Stimulated activated effector memory CD8-positive, alpha-beta T cell treated with anti-CD3 and anti-CD28 coated beads, Interleukin-12 subunit alpha, Interleukin-12 subunit beta, amount 100 ng/mL, for 72 hours (primary cell): ENCODE results near the gene KDM4B.

Experiments
- ATAC-seq: fragments of 150-1000 bp; cut with Tn5 transposase; 2 replicates; pipeline ENCODE4 v1.10.0; 2021
- DNase-seq, 2 donors: peaks; one replicate each; pipeline ENCODE4 v3.0.0; 2021 to 2022; ENCODE audit warnings: low spot score in 2 of 2
- H3K27ac Mint-ChIP-seq: one replicate; pipeline ENCODE4 v1.8.0; 2022; ENCODE audit warnings: mild to moderate bottlenecking, mixed read lengths
- H3K36me3 Mint-ChIP-seq: one replicate; pipeline ENCODE4 v1.8.0; 2022; ENCODE audit warnings: mild to moderate bottlenecking, mixed read lengths
- H3K4me1 Mint-ChIP-seq: one replicate; pipeline ENCODE4 v1.8.0; 2022; ENCODE audit warnings: mixed read lengths
- H3K4me3 Mint-ChIP-seq: one replicate; pipeline ENCODE4 v1.8.0; 2022; ENCODE audit warnings: mild to moderate bottlenecking, mixed read lengths
- H3K9me3 Mint-ChIP-seq: one replicate; pipeline ENCODE4 v1.8.0; 2022; ENCODE audit warnings: mixed read lengths

KDM4B gene

GRCh38 chr19:5065663-5066093, 96.8 kb downstream of the KDM4B start:
- Mint-ChIP-seq H3K27ac (no peak overlapping the region), H3K9me3 (peaks cover 6% of the 10 kb centered on the region), H3K36me3 (peaks cover 35% of the 10 kb centered on the region), H3K4me1 (peaks cover 9% of the 10 kb centered on the region), H3K4me3 (no peak overlapping the region)
- no peak for ATAC-seq
- DNase-seq, result no peak

DNA sequence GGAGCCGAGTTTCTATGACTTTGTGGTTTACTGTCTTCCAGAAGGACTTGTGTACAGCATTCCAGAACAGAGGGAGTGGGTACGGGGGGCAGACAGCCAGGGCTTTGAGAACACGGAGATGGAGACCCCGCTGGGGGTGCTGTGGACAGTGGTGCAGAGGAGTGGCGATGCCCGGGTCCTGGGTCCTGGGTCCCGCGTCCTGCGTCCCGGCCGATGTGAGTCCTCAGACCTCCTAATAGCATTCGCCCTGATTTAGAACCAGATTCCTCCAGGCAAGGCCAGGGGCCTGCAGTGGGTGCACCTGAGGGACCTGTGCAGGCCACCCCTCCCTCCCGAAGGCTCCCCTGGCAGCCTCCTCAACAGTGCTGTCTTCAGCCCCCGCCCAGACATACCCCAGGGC, 97.9 kb downstream of the KDM4B start:
- Mint-ChIP-seq H3K27ac (no peak overlapping the region), H3K36me3 (peaks cover 30% of the 10 kb centered on the region), H3K9me3 (peaks cover 3% of the 10 kb centered on the region), H3K4me3 (no peak overlapping the region), H3K4me1 (peaks cover 17% of the 10 kb centered on the region)
- ATAC-seq (no peak), DNase-seq (no peak)

- no peaks in the 10 kb centered on the region for H3K9me3 Mint-ChIP-seq
- no peak overlapping the region for H3K4me3 Mint-ChIP-seq
- H3K36me3 Mint-ChIP-seq, result peaks cover 21% of the 10 kb centered on the region
- no peak overlapping the region for H3K27ac Mint-ChIP-seq
- peaks cover 18% of the 10 kb centered on the region for H3K4me1 Mint-ChIP-seq
- ATAC-seq, result no peak
- DNase-seq, result no peak
These were observed 98.8 kb downstream of the KDM4B start for GRCh38 chr19:5067678-5068077.

DNA sequence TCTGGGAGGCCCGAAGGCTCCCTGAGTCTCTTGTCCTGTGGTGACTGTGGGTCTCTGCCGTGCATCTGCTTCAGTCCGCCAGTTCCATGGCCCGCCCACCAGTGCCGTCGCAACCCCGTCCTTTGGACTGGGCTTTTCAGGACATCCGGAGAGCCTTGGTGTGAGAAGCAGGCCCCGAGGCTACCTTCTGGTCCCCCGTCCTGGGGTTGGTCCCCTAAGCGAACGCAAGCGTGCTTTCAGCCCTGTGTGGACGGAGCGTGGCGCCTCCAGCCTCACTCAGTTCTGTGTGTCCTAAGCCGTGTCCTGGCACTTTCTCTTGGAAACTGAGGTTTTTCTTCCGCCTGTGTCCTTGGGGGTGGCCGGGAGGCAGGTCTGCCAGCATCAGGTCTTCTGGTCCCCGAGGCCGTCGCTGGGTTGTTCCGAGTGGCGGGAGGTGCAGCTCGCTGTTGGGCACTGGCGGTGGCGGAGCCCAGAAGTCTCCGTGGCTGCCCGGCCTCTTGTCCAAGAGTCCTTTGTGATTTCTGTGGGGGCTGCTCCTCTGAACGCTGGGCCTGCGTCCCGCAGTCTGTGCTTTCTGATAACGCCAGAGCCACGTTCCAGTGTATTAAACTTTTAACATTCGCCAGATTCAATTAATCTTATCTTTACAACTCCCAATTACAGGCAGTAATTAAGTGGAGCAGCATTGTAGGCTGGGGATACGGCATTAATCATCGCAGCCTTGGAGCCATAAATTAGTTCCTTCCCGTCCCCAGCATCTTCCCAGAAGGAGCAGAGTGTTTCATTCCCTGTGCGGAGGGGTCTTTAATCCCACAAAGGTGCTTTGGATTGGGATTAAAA, 99.5 kb downstream of the KDM4B start:
- no peak for DNase-seq

DNA sequence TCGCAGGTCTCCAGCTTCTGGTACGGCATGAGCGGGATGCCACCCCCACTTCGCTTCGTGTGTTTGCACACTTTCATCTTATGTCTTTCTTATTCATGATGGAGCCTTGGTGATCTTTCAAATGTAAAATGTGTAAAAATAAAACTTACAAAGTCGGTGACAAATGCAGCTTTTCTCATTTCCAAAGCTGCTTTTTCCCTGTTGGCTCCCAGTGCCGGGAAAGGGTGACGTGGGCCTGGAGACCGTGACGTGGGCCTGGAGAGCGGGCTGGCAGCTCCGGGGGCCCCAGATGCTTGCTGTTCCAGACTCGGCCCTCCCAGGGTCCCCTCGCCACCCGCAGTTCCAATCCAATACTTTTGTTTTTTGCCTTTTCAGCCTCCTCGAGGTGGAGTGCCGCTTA, 101.4 kb downstream of the KDM4B start:
- H3K4me3 Mint-ChIP-seq, result no peak overlapping the region
- peaks cover 42% of the 10 kb centered on the region for H3K4me1 Mint-ChIP-seq
- no peak overlapping the region for H3K27ac Mint-ChIP-seq
- no peak for ATAC-seq
- H3K36me3 Mint-ChIP-seq, result peaks cover 26% of the 10 kb centered on the region
- no peak for DNase-seq
- no peaks in the 10 kb centered on the region for H3K9me3 Mint-ChIP-seq

More for the DNA sequence above, 99.5 kb downstream of the KDM4B start:
- Mint-ChIP-seq H3K4me1 (peaks cover 23% of the 10 kb centered on the region), H3K27ac (no peak overlapping the region), H3K36me3 (peaks cover 20% of the 10 kb centered on the region), H3K9me3 (no peaks in the 10 kb centered on the region), H3K4me3 (no peak overlapping the region)
- no peak for ATAC-seq

DNA sequence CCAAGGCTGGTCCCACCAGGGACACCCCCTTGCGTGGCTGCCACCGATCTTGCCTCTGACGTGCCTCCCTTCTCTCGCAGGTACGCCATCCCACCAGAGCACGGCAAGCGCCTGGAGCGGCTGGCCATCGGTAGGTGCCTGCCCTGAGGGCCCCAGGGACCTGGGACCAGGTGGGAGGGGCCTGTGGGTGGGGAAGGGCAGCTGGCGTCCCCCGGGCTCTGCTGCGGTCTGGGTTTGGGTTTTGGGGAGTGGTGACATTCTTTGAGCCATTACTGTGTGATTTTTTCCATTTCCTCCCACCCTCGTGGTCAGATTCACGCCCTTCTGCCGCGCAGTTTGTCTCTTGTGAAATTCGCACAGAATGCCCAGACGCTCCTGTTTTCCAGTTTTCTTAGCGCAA, 102.0 kb downstream of the KDM4B start:
- ATAC-seq, result no peak
- peaks cover 45% of the 10 kb centered on the region for H3K4me1 Mint-ChIP-seq
- no peak overlapping the region for H3K4me3 Mint-ChIP-seq
- DNase-seq, result no peak
- H3K9me3 Mint-ChIP-seq, result no peaks in the 10 kb centered on the region
- H3K27ac Mint-ChIP-seq, result no peak overlapping the region
- H3K36me3 Mint-ChIP-seq, result peaks cover 26% of the 10 kb centered on the region

GRCh38 chr19:5071579-5071978, 102.7 kb downstream of the KDM4B start:
- DNase-seq (no peak), ATAC-seq (no peak)
- no peaks in the 10 kb centered on the region for H3K9me3 Mint-ChIP-seq
- H3K36me3 Mint-ChIP-seq, result peaks cover 26% of the 10 kb centered on the region
- no peak overlapping the region for H3K27ac Mint-ChIP-seq
- H3K4me3 Mint-ChIP-seq, result no peak overlapping the region
- peaks cover 47% of the 10 kb centered on the region for H3K4me1 Mint-ChIP-seq

GRCh38 chr19:5072115-5072514, 103.2 kb downstream of the KDM4B start:
- Mint-ChIP-seq H3K27ac (no peak overlapping the region), H3K9me3 (no peaks in the 10 kb centered on the region)

DNA sequence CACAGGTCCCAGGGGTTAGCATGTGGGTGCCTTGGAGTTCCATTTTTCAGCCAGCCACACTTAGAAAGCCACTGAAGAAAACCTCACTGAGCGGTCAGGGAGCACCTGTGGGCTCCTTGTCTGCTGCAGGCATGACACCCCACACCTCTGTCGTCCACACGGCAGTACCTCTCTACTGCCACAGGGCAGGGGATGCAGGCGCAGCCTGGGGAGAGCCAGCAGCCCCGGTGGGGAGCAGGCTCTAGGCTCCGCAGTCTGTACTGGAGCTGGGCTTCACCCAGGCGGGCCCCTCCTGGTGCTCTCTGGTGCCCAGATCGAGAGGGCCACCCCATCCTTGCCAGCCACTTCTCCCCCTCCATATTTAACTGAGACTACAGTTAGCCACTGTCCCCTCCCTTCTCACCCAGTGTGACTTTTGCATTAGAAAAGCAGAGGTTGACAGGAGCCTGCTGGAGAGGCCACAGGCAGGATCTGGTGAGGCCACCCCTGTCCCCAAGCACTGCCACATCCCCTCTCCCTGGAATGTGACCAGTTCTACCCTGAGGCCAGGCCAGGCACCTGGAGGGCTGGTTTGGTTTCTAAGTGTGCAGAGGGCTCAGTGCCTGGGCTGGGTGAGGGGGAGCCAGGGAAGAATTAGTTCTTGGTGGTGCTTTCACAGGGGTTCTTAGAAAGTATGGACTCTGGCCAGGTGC, 104.4 kb downstream of the KDM4B start:
- no peak overlapping the region for H3K4me3 Mint-ChIP-seq
- H3K27ac Mint-ChIP-seq, result peak overlapping the region; percentile 9
- ATAC-seq (no peak), DNase-seq (no peak)
- H3K36me3 Mint-ChIP-seq, result peaks cover 18% of the 10 kb centered on the region
- peaks cover 43% of the 10 kb centered on the region for H3K4me1 Mint-ChIP-seq
- no peaks in the 10 kb centered on the region for H3K9me3 Mint-ChIP-seq

More at GRCh38 chr19:5072115-5072514, 103.2 kb downstream of the KDM4B start:
- peaks cover 48% of the 10 kb centered on the region for H3K4me1 Mint-ChIP-seq
- H3K4me3 Mint-ChIP-seq, result no peak overlapping the region
- ATAC-seq, result no peak
- DNase-seq, result no peak
- peaks cover 22% of the 10 kb centered on the region for H3K36me3 Mint-ChIP-seq

DNA sequence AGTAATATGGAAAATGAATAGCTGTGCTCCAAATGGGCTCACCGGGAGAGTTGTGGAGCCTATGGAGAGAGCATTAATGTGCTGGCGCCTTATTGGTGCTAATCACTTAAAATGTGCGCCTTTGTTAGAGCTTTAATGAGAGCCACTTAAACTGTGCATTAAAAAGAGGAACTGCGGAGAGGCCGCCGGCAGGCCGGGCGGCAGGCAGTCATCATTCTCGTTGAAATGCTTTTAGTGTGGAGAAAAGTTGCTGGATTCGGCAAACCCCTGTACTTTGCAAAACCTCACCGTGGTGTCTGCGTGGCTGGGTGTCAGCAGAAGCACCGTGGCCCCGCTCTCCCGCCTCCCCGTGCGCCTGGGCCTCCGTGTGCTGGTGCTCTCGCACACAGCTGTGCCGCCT, 105.5 kb downstream of the KDM4B start:
- peak overlapping the region; percentile 50 for H3K27ac Mint-ChIP-seq
- DNase-seq (no peak), ATAC-seq (no peak)
- H3K36me3 Mint-ChIP-seq, result peaks cover 24% of the 10 kb centered on the region
- H3K9me3 Mint-ChIP-seq, result no peaks in the 10 kb centered on the region
- H3K4me1 Mint-ChIP-seq, result peaks cover 43% of the 10 kb centered on the region
- H3K4me3 Mint-ChIP-seq, result peak overlapping the region; percentile 10

DNA sequence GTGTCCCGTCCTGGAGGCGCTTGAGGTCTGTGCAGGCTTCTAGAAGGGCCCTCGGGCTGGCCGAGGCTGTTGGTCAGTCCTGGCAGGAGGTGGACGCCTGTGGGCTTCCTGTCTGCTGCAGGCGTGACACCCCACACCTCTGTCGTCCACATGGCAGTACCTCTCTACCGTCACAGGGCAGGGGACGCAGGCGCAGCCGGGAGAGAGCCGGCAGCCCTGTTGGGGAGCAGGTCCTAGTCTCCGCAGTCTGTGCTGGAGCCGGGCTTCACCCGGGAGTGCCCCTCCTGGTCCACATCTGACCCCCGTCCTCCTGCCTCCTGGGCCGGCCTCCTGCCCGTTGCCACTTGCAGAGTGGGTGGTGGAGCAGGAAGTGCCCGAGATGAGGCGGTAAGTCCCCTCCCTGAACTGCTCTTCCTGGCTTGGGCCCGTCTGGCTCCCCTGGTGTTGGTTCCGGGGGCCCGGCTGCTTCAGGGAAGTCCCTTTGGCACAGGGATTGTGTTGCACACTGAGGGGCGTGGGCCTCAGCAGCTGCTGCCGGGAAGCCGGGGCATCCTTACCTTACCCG, 106.0 kb downstream of the KDM4B start:
- Mint-ChIP-seq H3K27ac (peak overlapping the region; percentile 50), H3K36me3 (peaks cover 29% of the 10 kb centered on the region), H3K4me1 (peaks cover 43% of the 10 kb centered on the region), H3K9me3 (no peaks in the 10 kb centered on the region), H3K4me3 (peak overlapping the region; percentile 10)
- no peak for DNase-seq
- ATAC-seq, result no peak

DNA sequence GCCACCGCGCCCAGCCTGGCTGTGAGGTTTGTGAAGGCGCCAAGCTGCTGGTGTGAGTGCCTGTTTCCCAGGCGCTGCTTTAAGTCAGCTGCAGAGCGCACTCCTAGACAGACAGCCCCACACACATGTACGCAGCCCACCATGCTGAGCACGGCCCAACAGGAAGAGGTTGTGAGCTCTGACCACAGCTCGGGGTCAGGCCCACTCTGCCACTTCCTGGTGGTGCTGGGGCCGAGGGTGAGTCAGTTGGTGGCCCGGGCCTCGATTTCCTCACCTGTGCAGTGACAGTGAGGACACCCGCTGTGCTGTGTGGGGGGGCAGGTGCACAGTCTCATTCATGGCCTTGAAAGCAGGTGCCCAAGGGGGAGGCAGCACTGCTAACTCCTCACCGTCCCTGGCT, 106.7 kb downstream of the KDM4B start:
- Mint-ChIP-seq H3K27ac (peak overlapping the region; percentile 50), H3K4me1 (peaks cover 42% of the 10 kb centered on the region), H3K9me3 (no peaks in the 10 kb centered on the region), H3K36me3 (peaks cover 36% of the 10 kb centered on the region), H3K4me3 (peak overlapping the region; percentile 10)
- ATAC-seq (peak; percentile 79), DNase-seq (peak in 1 of 2 donors; percentile 61)

- ATAC-seq (no peak), DNase-seq (no peak)
- Mint-ChIP-seq H3K36me3 (peaks cover 36% of the 10 kb centered on the region), H3K4me1 (peaks cover 33% of the 10 kb centered on the region), H3K27ac (no peak overlapping the region), H3K9me3 (no peaks in the 10 kb centered on the region), H3K4me3 (no peak overlapping the region)
These were observed 107.7 kb downstream of the KDM4B start for GRCh38 chr19:5076440-5077208.

- peaks cover 37% of the 10 kb centered on the region for H3K36me3 Mint-ChIP-seq
- no peak overlapping the region for H3K4me3 Mint-ChIP-seq
- H3K4me1 Mint-ChIP-seq, result peaks cover 33% of the 10 kb centered on the region
- DNase-seq (no peak), ATAC-seq (no peak)
- no peaks in the 10 kb centered on the region for H3K9me3 Mint-ChIP-seq
- H3K27ac Mint-ChIP-seq, result no peak overlapping the region
These were observed 108.2 kb downstream of the KDM4B start for GRCh38 chr19:5077209-5077515.

DNA sequence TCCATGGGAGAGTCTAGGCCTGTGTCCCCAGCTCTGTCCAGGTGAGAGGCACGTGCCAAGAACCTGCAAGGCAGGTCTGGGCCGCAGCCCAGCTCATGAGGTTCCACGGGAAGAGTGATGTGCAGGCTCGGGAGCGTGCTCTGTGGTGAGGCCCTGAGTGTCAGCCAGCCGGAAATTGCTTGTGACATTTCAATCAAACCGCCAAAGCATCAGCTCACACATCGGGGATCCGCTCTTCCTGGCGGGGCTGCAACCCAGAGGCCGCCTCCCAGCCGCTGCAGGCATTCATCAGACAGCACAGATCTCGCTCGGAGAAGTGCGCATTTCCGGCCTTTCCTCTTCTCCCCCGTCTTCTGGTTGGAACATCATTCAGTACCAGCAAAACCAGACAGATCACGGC, 109.3 kb downstream of the KDM4B start:
- ATAC-seq, result peak; percentile 49
- Mint-ChIP-seq H3K4me3 (no peak overlapping the region), H3K4me1 (peaks cover 28% of the 10 kb centered on the region), H3K36me3 (peaks cover 40% of the 10 kb centered on the region), H3K27ac (no peak overlapping the region), H3K9me3 (no peaks in the 10 kb centered on the region)
- no peak for DNase-seq
